COLO668 (cell line): ENCODE data around the gene BPIFB3.
A peak's percentile ranks its signal among the peaks of the same experiment; 100 is the strongest.
"Not testable (repeated sequence)": the region's sequence is repeated elsewhere in the genome, so short reads cannot be mapped to it uniquely, and the experiment has no call there.

Experiments used
- DNase-seq: peaks from one replicate; lab custom pipeline; 2025; ENCODE audit not compliant: unreplicated experiment; lab: John Stamatoyannopoulos, UW

The BPIFB3 gene

GRCh38 chr20:33083544-33084340 is 30.0 kb downstream of the BPIFB3 start:
- DNase-seq, result no peak

- DNase-seq, result no peak
Measured at GRCh38 chr20:33084722-33085121, 31.0 kb downstream of the BPIFB3 start.

- no peak for DNase-seq
Measured at GRCh38 chr20:33086052-33086722, 32.5 kb downstream of the BPIFB3 start.

- no peak for DNase-seq
Measured at GRCh38 chr20:33091147-33091546, 37.4 kb downstream of the BPIFB3 start.

- DNase-seq, result no peak
Measured at GRCh38 chr20:33091693-33092092, 38.0 kb downstream of the BPIFB3 start.

DNA sequence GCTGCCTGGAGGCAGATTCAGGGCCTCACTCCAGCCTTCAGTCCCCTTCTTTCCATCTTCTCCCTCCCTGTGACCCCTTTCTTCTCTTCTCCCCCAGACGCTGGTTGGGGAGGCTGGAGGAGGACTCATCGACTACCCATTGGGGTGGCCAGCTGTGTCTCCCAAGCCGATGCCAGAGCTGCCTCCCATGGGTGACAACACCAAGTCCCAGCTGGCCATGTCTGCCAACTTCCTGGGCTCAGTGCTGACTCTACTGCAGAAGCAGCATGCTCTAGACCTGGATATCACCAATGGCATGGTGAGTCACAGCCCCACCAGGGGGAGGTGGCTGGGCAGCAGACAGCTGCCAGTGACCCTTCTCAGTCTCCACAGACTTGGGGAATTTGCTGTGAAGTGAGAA is 38.7 kb downstream of the BPIFB3 start:
- no peak for DNase-seq

DNA sequence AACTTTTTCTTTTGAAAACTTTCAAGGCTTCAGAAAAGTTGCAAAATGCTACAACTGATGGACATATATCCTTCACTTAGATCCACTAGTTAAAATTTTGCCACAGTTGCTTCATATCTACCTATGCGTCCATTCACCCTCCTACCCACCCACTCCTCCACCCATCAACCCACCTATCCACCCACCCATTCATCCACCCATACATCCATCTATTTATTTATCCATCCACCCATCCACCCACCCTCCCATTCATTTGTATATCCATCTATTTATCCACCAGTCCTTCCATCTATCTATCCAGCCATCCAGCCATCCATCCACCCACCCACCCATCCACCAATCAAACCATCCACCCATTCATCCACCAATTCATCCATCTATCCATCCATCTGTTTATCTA is 39.4 kb downstream of the BPIFB3 start:
- DNase-seq, result no peak

DNA sequence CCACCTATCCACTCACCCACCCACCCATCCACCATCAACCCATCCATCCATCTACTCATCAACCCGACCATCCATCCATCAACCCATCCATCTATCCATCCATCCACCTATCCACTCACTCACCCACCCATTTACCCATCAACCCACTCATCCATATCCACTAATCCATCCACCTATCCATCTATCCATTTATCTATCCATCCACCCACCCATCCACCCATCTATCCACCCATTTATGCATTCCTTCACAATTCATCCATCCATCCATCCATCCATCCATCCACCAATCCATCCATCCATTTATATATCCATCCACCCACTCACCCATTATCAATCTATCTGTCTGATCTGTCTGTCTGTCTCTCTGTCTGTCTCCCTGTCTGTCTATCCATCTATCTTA is 39.9 kb downstream of the BPIFB3 start:
- no peak for DNase-seq

- no peak for DNase-seq
Measured at GRCh38 chr20:33095249-33095648, 41.5 kb downstream of the BPIFB3 start.

DNA sequence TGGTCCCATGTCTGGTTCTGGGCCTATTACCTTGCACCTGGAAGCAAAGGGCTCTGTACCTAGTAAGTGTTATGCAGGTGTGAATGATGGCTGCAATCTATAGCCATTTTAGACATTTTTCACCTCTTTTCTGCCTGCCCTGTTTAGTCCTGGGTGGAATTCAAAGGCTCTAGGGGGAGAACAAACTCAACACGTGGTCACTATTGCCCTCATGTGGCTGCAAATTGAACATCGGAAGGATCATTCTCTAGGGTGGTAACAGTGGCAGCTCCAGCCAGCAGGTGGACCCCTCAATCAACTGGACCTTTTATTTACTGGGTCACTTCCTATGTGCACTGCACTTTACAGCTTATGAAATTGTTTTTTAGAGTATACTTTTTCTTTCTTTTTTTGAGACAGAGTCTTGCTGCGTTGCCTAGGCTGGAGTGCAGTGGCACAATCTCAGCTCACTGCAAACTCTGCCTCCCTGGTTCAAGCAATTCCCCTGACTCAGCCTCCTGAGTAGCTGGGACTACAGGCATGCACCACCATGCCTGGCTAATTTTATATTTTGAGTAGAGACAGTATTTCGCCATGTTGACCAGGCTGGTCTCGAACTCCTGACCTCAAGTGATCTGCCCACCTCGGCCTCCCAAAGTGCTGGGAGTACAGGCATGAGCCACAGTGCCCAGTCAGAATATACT is 42.3 kb downstream of the BPIFB3 start:
- peak; percentile 30 for DNase-seq

GRCh38 chr20:33097001-33097400 is 43.3 kb downstream of the BPIFB3 start:
- DNase-seq, result no peak

DNA sequence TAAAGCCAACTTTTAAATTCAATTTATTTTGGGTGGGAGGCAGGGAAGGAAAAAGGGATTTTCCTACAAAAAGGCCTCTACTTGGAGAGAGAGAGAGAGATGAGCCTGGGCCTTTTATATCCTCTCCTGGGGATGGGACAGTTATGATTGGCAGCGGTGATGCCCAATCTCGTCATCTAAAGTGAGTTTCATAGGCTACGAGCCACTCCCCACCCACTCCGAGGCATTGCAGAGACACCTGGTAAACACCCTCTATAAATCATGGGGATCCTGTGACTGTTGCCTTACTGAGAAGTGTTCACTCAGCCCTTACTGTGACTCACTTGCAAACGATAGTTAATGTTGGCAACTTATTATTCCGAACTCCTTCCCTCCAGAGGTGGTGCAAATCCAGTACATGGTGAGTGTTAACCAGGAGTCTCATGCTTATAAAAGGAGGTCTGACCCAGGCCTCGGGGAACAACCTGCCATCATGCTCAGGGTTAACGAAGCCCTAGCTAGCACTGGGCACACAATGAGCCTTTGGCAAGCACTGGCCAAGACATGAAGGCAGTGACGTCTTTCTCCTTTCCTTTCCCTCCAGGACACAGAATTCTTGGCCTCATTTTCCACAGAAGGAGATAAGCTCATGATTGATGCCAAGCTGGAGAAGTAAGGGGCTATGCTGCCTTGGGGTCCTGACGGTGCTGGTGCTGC is 46.3 kb downstream of the BPIFB3 start:
- DNase-seq, result no peak

GRCh38 chr20:33103556-33103955 is 49.9 kb downstream of the BPIFB3 start:
- no peak for DNase-seq

DNA sequence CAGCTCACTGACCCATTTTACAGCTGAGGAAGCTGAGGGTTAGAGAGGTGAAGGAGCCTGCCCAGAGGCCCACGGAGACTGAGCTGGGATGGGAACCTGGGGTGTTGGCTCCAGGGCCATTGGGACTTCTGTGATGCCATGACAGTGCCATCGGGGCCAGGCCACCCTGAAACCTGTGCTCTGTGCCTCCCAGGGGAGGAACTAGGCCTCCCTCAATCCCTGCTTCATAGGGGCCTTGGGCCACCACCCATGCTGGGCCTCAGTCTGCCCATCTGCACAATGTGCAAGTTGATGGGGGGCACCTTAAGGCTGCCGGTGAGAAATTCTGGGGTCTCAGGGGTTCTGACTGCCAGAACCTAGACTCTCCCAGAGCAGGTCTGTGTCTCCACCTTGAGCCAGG is 50.6 kb downstream of the BPIFB3 start:
- DNase-seq, result no peak

DNA sequence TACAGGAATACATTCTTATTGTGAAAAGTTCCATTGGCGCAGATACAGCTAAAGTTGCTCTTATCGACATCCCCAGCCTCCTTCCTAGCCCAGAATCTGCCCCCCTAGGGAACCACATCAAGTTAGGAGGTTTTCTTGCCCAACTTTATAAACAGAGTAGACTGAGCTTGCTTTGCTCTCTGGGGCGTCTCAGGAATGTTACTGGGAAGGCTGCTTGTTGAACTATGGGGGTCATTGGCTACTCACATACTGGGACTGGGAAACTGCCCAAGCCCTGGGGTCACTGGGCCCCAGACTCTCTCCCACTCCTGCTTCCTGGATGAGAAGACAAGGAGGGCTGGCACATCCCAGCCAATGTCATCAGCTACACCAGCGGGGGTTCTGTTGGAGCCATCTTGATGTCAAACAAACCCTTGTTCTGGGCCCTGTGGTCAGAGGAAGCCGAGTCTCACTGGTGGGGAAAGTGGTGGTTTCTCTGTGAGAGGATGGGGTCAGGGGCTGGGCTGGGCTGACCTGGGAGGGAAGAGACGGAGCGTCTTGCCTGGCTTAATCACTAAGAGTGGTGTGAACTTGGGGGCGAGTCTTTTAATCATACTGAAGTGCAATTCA is 51.7 kb downstream of the BPIFB3 start:
- no peak for DNase-seq

- not testable (repeated sequence) for DNase-seq
Measured at GRCh38 chr20:33106058-33106620, 52.4 kb downstream of the BPIFB3 start.

GRCh38 chr20:33108661-33109060 is 55.0 kb downstream of the BPIFB3 start:
- no peak for DNase-seq

DNA sequence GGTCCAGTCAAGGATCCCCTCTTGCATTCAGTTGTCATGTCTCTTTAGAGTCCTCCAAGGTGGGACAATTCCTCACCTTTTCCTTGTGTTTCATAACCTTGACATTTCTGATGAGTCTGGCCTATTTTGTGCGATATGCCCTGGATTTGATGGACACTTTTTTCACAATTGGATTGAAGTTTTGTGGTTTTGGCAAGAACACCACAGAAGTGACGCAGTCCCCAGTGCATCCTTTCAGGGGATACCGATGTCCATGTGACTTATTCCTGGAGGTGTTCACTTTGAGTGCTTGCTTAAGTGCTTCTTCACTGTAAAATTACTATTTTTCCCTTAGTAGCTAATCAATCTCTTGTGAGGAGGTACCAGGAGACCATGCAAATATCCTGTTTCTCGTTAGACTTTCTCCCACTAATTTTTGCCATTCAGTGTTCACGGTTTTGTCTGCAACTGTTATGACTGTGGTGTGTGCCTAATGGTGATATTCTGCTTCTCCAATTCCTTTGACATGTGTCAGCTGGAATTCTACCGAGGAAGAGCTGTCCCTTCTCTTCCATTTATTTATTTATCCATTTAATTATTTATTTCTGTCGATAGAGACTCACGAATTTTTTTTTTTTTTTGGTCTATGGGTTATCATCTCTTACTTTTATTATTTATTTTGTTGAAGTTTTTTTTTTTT is 56.6 kb downstream of the BPIFB3 start:
- DNase-seq, result no peak

DNA sequence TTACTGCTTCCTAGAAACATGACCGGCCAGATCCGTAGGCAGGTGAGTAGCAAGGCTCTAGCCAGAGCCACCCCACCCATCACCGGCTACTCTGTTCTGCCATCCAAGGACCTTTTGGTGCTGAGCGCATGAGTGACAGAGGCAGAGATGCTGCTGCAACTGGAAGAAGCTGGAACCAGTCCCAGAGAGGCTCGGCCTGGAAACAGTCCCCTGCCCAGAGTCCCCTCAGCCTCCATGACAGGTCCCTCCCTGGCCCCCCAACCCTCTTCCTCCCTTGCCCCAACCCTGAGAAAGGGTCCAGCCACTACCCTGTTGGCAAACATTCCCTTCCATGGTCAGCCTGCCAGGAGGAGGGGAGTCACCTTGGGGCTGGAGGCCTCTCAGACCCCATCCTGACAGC is 57.6 kb downstream of the BPIFB3 start:
- DNase-seq, result no peak
